OCI-LY1 (cell line): ENCODE results near the gene AADAT.

Experiments
- CTCF ChIP-seq: fragments of 200-600 bp; sonication (generic), shearing (Covaris generic); IDR thresholded peaks from 2 replicates; pipeline ENCODE4 v1.5.1; 2017; ENCODE audit warnings: mild to moderate bottlenecking, antibody characterized with exemption, low read length, moderate library complexity, mixed read lengths
- EZH2 ChIP-seq: fragments of 200-600 bp; sonication (generic), shearing (Covaris generic); IDR thresholded peaks from 2 replicates; pipeline ENCODE4 v1.8.0; 2017; ENCODE audit warnings: borderline replicate concordance, mixed run types, mild to moderate bottlenecking, antibody characterized with exemption, low read length, moderate library complexity, mixed read lengths

- TF ChIP-seq CTCF (no peak), EZH2 (no peak)
These were observed 30.9 kb downstream of the AADAT start for GRCh38 chr4:170058826-170059225.
